Forelimb muscle (tissue), 1 donor: ENCODE measurements around the gene CCT8L2. TPM values are rescaled to one million over a fixed set of nuclear protein-coding genes. Genes with fewer than 3 reads are reported as not detected.
"Not testable (repeated sequence)": the region's sequence is repeated elsewhere in the genome, so short reads cannot be mapped to it uniquely, and the experiment has no call there.

Experiments used
- DNase-seq: peaks from one replicate; pipeline ENCODE4 v3.0.0-alpha.2; 2013; ENCODE audit warnings: low read depth
- polyA plus RNA-seq: library from polyadenylated mRNA; unstranded; fragments of 120-200 nt; gene quantifications from one replicate; pipeline ENCODE4 v1.2.1, GENCODE V29; 2013; ENCODE audit not compliant: insufficient read length

Gene CCT8L2
- polyA plus RNA-seq, 1 donor, result not detected

DNA sequence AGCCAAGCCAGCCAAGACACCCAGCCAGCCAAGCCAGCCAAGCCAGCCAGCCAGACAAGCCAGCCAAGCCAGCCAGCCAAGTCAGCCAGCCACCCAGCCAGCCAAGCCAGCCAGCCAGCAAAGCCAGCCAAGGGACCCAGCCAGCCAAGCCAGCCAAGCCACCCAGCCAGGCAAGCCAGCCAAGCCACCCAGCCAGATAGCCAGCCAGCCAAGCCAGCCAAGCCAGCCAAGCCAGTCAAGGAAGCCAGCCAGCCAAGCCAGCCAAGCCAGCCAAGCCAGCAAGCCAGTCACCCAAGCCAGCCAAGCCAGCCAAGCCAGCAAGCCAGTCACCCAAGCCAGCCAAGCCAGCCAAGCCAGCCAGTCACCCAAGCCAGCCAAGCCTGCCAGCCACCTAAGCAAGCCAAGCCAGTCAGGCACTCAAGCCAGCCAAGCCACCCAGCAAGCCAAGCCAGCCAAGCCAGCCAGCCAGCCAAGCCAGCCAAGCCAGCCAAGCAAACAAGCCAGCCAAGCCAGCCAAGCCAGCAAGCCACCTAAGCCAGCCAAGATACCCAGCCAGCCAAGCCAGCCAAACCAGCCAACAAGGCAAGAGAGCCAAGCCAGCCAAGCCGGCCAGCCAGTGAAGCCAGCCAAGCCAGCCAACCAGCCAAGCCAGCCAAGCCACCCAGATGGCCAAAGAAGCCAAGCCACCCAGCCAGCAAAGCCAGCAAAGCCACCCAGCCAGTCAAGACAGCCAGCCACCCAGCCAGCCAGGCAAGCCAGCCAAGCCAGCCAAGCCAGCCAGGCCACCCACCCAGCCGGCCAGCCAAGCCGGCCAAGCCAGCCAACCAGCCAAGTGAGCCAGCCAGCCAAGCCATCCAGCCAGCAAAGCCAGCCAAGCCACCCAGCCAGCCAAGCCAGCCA, 33.3 kb downstream of the CCT8L2 start:
- DNase-seq, result no peak

DNA sequence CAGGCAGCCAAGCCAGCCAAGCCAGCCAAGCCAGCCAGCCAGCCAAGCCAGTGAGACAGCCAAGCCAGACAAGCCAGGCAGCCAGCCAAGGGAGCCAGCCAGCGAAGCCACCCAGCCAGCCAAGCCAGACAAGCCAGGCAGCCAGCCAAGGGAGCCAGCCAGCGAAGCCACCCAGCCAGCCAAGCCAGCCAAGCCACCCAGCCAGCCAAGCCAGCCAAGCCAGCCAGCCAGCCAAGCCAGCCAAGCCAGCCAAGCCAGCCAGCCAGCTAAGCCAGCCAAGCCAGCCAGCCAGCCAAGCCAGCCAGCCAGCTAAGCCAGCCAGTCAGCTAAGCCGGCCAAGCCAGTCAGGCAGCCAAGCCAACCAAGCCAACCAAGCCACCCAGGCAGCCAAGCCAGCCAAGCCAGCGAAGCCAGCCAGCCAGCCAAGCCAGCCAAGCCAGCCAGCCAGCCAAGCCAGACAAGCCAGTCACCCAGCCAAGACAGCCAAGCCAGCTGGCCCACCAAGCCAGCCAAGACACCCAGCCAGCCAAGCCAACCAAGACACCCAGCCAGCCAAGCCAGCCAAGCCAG, 34.1 kb downstream of the CCT8L2 start:
- DNase-seq, result not testable (repeated sequence)

GRCh38 chr22:16557511-16557910, 35.1 kb downstream of the CCT8L2 start:
- not testable (repeated sequence) for DNase-seq

DNA sequence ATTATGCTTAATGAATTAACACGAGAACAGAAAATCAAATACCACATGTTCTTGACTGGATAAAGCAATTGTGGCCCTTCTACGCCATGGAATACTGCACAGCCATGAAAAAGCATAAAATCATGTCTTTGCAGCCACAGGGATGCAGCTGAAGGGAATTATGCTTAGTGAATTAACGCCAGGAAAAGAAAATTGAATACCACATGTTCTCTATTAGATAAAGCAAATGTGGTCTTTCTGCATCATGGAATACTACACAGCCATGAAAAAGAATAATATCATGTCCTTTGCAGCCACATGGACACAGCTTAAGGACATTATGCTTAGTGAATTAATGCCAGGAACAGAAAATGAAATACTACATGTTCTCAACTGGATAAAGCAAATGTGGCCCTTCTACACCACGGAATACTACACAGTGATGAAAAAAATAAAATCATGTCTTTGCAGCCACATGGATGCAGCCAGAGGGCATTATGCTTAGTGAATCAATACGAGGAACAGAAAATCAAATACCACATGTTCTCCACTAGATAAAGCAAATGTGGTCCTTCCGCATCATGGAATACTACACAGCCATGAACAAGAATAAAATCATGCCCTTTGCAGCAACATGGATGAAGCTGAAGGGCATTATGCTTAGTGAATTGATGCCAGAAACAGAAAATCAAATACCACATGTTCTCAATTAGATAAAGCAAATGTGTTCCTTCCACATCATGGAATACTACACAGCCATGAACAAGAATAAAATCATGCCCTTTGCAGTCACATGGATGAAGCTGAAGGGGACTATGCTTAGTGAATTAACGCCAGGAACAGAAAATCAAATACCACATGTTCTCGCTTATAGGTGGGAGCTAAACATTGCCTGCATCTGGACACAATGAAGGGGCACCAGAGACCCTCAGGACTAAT, 37.3 kb downstream of the CCT8L2 start:
- not testable (repeated sequence) for DNase-seq

DNA sequence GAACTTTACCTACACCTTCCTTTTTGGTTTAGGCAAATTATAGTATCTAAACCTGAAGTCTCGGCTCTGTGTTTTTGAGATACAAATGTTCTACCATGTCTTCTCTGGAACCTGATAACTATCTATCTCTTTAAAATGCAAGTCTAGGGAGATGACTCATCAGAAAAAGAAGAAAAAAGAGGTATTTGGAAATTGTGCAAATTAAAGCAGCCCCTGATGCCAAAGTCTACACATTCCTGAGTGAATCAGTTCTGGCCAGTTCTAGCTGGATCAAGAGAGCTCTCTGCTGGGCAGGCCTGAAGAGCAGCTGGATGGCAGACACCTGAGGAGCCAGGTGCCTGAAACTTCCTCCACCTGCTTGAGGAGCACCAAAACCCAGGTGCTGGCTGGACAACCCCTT, 49.3 kb downstream of the CCT8L2 start:
- DNase-seq, result not testable (repeated sequence)

Other genes starting within 250 kb of the CCT8L2 start
- not detected for gene XKR3, start 232.6 kb upstream of the CCT8L2 start, polyA plus RNA-seq